HG02938 (cell line): ENCODE results near the gene TECPR2.

Experiments used
- ATAC-seq: cut with Tn5 transposase; IDR thresholded peaks from one replicate; pipeline ENCODE4 v1.9.1; 2021; ENCODE audit warnings: mild to moderate bottlenecking, moderate library complexity; ENCODE audit not compliant: unreplicated experiment

Gene TECPR2

GRCh38 chr14:102461490-102462338, 99.0 kb downstream of the TECPR2 start:
- ATAC-seq: no peak

GRCh38 chr14:102462391-102462790, 99.7 kb downstream of the TECPR2 start:
- no peak for ATAC-seq

DNA sequence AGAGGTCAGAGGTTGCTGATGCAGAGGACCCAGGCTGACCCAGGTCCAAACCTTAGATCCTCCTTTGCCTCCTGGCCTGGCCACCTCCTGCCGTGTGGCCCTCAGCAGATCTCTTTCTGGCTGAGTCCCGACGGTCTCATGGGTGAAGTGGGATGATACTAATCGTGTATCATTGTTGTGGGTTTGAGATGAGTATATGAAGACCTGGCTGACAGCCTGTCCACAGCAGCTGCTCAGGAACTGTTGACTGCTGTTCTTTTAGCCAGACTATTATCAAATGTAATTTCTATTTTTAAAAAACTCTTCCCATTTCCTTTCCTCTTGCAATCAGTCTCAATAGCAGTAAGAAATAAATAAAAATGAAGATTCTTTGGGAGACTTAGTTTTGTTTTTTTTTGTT, 101.3 kb downstream of the TECPR2 start:
- no peak for ATAC-seq

DNA sequence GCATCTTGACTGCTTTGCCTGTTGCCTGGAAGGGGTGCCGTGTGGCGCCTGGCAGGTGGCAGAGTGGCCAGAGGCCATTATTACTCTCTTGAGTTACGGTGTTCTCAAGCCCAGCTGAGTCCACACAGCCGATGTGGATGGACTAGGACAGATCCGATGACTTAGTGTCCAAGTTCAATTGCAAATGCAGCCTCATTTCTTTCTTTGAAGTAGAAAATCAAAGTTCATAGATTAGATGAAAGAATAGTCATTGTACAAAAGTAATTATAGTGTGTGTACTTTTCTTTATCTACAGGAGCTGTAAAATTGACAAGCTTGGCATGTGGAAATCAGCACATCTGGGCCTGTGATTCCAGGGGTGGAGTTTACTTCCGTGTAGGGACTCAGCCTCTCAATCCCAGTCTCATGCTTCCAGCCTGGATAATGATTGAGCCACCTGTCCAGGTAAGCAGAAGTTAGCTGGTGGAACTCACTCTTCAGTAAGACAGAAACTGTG, 102.2 kb downstream of the TECPR2 start:
- no peak for ATAC-seq

GRCh38 chr14:102469261-102469660, 106.5 kb downstream of the TECPR2 start:
- ATAC-seq: no peak

DNA sequence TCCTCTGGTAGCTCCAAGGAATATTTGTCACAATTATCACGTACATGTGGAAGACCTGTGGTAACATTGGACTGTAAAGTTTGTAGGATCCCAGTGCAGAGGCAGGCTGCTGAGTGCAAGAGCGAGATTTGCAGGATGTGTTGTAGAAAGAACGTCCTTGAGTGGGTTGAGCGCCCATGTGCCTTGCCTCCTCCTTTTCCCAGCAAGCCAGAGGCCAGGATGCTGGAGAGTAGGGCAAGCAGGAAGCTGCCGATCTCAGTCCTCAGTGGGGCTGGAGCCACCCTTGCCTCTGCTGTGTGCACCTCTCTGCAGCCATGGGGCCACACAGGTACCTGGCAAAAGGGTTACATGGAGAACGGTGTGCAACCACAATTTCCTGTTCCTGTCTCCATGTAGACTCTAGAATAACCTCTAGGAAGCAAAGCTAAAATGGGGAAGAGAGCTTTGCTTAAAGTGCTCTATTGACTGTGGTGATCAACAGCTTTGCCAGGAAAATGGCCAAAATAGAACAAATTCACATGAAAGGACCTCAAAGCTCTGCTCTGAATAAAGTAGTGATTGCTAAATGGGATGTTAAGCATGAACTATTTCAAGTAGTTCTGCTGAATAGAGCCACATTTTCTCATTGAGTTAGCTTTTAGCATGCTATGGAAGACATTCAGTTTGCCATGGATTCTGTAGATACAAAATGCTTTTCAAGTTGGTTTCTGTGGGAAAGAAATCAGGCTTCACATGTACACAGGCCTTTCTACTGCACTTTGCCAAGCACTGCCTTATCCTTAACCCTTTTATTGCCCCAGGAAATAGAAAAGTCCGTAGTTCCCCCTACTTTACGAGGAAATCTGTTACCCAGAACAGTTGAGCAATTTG, 109.4 kb downstream of the TECPR2 start:
- no peak for ATAC-seq

DNA sequence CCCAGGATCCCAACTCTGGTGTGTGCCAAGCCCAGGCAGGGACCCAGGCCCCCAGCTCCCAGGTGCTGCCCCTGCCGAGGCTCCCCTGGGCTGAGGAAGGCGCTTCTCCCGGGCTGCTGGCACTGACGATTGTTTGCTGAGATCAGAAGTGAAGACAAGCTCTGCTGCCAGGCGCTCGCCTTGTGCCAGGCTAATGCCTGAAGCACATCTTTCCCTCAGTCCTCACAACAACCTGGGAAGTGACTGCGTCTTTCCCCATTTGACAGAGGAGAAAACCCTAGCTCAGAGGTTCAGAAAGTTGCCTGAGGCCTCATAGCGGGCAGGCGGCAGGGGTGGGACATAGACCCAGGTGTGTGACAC, 110.0 kb downstream of the TECPR2 start:
- ATAC-seq: no peak

DNA sequence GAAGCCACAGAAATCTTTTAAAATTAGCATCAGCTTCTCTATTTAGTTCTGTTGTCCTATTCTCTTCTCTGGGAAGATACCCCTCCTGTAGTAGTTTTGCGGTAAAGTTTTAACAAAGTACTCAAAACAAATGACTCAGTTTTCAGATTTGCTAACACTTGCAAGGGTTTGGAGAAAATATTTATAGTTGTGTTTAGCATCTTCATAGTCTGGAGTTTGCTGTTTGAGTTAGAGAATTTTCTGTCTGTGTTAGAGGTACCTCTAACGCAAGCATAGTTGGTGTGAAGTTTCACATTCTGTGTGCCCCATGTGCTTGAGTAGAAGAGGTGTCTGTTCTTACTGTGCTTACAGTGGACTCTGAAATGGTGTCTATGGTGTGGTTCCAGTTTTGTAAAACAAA, 110.8 kb downstream of the TECPR2 start:
- ATAC-seq: no peak

DNA sequence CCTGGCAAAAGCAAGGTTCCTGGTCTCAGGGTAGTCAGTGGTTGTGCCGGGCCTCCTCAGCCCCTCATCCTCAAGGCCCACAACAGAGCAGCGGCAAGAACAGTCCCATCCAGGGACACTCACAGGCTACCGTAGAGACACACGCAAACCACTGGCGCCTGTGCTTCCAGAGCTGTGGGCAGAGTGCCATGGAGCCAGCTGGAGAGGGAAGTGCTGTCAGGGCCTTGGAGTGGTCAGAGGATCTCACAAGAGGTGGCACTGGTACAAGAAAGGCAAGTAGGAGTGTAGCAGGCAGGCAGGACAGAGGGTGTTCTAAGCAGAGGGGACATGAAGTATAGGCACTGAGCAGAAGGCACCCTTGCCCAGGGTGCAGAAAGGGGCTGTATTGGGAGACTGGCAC, 112.2 kb downstream of the TECPR2 start:
- no peak for ATAC-seq

DNA sequence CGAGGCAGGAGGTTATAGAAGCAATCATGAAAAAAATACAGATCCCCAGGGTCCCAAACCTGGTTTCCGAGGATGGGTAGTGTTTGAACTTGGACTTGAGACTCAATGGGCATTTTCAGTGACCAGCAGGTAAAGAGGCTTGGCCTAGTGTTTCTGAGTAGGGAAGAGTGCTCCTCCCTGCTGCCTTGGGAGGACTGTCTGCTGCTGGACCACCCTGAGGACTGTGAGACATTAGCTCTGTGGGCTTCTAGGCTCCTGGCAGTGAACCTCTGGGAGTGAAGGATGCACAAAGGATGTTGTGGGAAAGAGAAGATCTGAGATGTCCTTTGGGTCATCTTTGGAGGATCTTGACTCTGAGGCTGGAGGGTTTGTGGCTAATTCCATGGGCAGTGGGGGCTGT, 116.4 kb downstream of the TECPR2 start:
- no peak for ATAC-seq

GRCh38 chr14:102479777-102480176, 117.0 kb downstream of the TECPR2 start:
- ATAC-seq: no peak

DNA sequence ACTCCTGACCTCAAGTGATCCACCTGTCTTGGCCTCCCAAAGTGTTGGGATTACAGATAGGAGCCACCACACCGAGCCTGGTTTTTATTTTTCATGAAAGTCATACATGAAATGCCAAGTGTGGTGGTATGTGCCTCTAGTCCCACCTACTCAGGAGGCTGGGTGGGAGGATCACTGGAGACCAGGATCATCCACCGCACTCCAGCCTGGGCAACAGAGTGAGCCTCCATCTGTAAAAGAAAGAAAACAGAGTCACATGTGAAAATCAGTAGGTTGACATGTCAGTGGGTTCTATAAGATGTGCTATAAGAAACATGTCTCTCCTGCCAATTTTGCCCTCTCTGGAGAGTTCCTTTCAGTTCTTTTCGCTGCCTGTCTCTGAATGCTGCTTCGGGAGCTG, 118.6 kb downstream of the TECPR2 start:
- ATAC-seq: no peak

GRCh38 chr14:102481791-102482238, 119.1 kb downstream of the TECPR2 start:
- no peak for ATAC-seq

DNA sequence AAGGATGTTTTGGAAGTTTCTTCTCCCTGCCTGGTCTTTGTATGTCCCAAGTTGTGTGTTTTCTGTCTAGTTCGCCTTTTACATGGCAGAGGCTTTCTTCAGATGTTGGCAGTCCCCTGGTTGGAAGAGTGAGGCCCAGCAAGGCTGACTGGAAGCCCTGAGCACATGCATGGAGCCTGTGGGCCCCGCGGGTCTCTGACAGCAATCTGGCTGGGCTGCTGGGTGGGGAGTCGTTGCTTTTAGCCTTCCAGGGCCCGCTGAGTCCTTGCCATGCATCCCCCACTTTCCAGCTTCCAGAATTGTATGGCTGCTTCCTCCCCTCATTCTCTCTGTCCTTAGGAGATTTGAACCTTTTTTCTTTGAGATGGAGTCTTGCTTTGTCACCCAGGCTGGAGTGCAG, 121.6 kb downstream of the TECPR2 start:
- ATAC-seq: no peak

GRCh38 chr14:102485693-102486512, 123.2 kb downstream of the TECPR2 start:
- no peak for ATAC-seq

- no peak for ATAC-seq
Observed at GRCh38 chr14:102486513-102487203, 123.9 kb downstream of the TECPR2 start.

- ATAC-seq: no peak
Observed at GRCh38 chr14:102487204-102487577, 124.5 kb downstream of the TECPR2 start.

- ATAC-seq: no peak
Observed at GRCh38 chr14:102490456-102490855, 127.7 kb downstream of the TECPR2 start.

GRCh38 chr14:102491366-102491765, 128.6 kb downstream of the TECPR2 start:
- no peak for ATAC-seq

GRCh38 chr14:102491786-102492530, 129.2 kb downstream of the TECPR2 start:
- no peak for ATAC-seq
